Osteocyte (in vitro differentiated cells): Measurements from ENCODE around the gene OARD1. TPM values are rescaled to one million over a fixed set of nuclear protein-coding genes. Genes with fewer than 3 reads are reported as not detected.

Experiments used
- DNase-seq: peaks from one replicate; pipeline ENCODE4 v3.0.0; 2021; ENCODE audit warnings: mixed read lengths; ENCODE audit not compliant: unreplicated experiment; ENCODE audit errors: extremely low spot score
- H3K27ac Mint-ChIP-seq: one replicate; pipeline ENCODE4 v1.8.0; 2021; ENCODE audit warnings: mild to moderate bottlenecking, mixed read lengths; ENCODE audit not compliant: unreplicated experiment
- H3K27me3 Mint-ChIP-seq: one replicate; pipeline ENCODE4 v1.8.0; 2021; ENCODE audit warnings: mixed read lengths; ENCODE audit not compliant: unreplicated experiment
- H3K36me3 Mint-ChIP-seq: one replicate; pipeline ENCODE4 v1.8.0; 2021; ENCODE audit warnings: mixed read lengths; ENCODE audit not compliant: unreplicated experiment
- H3K4me1 Mint-ChIP-seq: one replicate; pipeline ENCODE4 v1.8.0; 2021; ENCODE audit warnings: mixed read lengths; ENCODE audit not compliant: unreplicated experiment
- H3K4me3 Mint-ChIP-seq: one replicate; pipeline ENCODE4 v1.8.0; 2021; ENCODE audit warnings: mild to moderate bottlenecking, moderate library complexity, mixed read lengths; ENCODE audit not compliant: unreplicated experiment
- H3K9me3 Mint-ChIP-seq: one replicate; pipeline ENCODE4 v1.8.0; 2021; ENCODE audit warnings: mixed read lengths; ENCODE audit not compliant: unreplicated experiment
- CTCF ChIP-seq: fragments of 200-600 bp; sonication (generic); IDR thresholded peaks from 2 replicates; pipeline ENCODE4 v1.5.0; 2021; ENCODE audit warnings: antibody characterized with exemption, mild to moderate bottlenecking, moderate library complexity
- total RNA-seq: library from RNA; stranded (reverse); gene quantifications from 2 replicates; pipeline ENCODE4 v1.2.1, GENCODE V29; 2021

OARD1 gene
- total RNA-seq, 1 donor from 2014 or later, result 17.2 TPM

- DNase-seq, result no peak
- TF ChIP-seq CTCF, result no peak
- no peaks in the 10 kb centered on the region for H3K36me3 Mint-ChIP-seq
- H3K27me3 Mint-ChIP-seq, result no peaks in the 10 kb centered on the region
- no peaks in the 10 kb centered on the region for H3K9me3 Mint-ChIP-seq
- peaks cover 13% of the 10 kb centered on the region for H3K4me1 Mint-ChIP-seq
- no peak overlapping the region for H3K27ac Mint-ChIP-seq
- no peak overlapping the region for H3K4me3 Mint-ChIP-seq
Measured at GRCh38 chr6:41055149-41055548, 17.0 kb downstream of the OARD1 start.

GRCh38 chr6:41054511-41054910 lies 17.6 kb downstream of the OARD1 start:
- no peak overlapping the region for H3K4me3 Mint-ChIP-seq
- H3K4me1 Mint-ChIP-seq, result peaks cover 11% of the 10 kb centered on the region
- no peak for DNase-seq
- H3K9me3 Mint-ChIP-seq, result no peaks in the 10 kb centered on the region
- TF ChIP-seq CTCF, result no peak
- H3K27me3 Mint-ChIP-seq, result no peaks in the 10 kb centered on the region
- no peaks in the 10 kb centered on the region for H3K36me3 Mint-ChIP-seq
- no peak overlapping the region for H3K27ac Mint-ChIP-seq

- H3K9me3 Mint-ChIP-seq, result no peaks in the 10 kb centered on the region
- no peak for DNase-seq
- H3K36me3 Mint-ChIP-seq, result no peaks in the 10 kb centered on the region
- no peak within 1 kb of the TSS for H3K4me3 Mint-ChIP-seq
- no peaks in the 10 kb centered on the region for H3K27me3 Mint-ChIP-seq
- H3K4me1 Mint-ChIP-seq, result peaks cover 12% of the 10 kb centered on the region
- no peak for TF ChIP-seq CTCF
- H3K27ac Mint-ChIP-seq, result no peak within 1 kb of the TSS
Measured at GRCh38 chr6:41053041-41053440, 19.1 kb downstream of the OARD1 start, which contains the start of gene APOBEC2. TSS of gene APOBEC2 (plus strand) at chr6:41053202. CDS start at chr6:41053348, 146 bp downstream.

DNA sequence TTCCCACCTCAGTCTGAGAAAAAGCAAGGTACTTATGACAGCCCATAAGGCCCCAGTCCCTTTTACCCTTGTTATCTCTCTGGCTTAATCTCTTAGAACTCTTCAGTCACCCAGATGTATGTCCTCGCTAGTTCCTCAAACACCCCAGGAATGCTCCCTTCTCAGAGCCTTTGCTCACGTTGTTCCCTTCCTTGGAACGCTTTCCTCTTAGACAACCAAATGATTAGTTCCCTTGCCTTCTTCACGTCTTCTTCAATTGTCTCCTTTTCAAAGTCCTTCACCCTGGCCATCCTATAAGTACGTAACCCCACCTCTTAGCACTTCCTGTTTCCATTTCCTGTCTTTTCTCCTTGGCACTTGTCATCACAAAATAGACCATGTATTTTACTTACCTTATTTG lies 20.3 kb downstream of the OARD1 start:
- no peaks in the 10 kb centered on the region for H3K9me3 Mint-ChIP-seq
- no peak overlapping the region for H3K27ac Mint-ChIP-seq
- peaks cover 7% of the 10 kb centered on the region for H3K27me3 Mint-ChIP-seq
- no peak for TF ChIP-seq CTCF
- H3K4me3 Mint-ChIP-seq, result no peak overlapping the region
- peaks cover 12% of the 10 kb centered on the region for H3K4me1 Mint-ChIP-seq
- no peaks in the 10 kb centered on the region for H3K36me3 Mint-ChIP-seq
- DNase-seq, result no peak

DNA sequence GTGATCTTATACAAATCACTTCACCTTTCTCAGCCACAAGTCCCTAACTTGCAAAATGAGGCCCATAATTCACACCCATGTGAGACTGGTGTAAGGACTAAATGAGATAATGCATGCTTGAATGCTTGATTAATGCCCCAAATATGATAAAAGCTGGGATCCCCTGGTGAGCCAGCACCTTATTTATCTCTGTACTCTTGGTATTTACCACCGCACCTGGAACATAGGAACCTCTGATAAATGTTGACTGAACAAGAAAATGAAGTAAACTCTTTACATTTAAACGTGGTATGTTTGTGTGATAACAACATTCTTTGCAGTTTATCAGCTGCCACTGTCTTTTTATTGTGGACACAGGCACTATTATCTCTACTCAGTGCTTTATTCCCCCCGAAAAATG lies 21.6 kb downstream of the OARD1 start:
- TF ChIP-seq CTCF, result no peak
- Mint-ChIP-seq H3K4me1 (peaks cover 12% of the 10 kb centered on the region), H3K36me3 (no peaks in the 10 kb centered on the region), H3K27me3 (peaks cover 11% of the 10 kb centered on the region), H3K4me3 (no peak overlapping the region), H3K27ac (no peak overlapping the region), H3K9me3 (no peaks in the 10 kb centered on the region)
- DNase-seq, result no peak
